GM12872 (cell line): ENCODE measurements around the gene AKNA.

ENCODE experiments used
- TF ChIP-seq, protein P1 (sequence below): IDR thresholded peaks from 3 replicates; pipeline ENCODE4 v1.5.1; 2011; ENCODE audit warnings: low read depth, mild to moderate bottlenecking, low read length, moderate library complexity; ENCODE audit not compliant: insufficient read depth

The AKNA gene

DNA sequence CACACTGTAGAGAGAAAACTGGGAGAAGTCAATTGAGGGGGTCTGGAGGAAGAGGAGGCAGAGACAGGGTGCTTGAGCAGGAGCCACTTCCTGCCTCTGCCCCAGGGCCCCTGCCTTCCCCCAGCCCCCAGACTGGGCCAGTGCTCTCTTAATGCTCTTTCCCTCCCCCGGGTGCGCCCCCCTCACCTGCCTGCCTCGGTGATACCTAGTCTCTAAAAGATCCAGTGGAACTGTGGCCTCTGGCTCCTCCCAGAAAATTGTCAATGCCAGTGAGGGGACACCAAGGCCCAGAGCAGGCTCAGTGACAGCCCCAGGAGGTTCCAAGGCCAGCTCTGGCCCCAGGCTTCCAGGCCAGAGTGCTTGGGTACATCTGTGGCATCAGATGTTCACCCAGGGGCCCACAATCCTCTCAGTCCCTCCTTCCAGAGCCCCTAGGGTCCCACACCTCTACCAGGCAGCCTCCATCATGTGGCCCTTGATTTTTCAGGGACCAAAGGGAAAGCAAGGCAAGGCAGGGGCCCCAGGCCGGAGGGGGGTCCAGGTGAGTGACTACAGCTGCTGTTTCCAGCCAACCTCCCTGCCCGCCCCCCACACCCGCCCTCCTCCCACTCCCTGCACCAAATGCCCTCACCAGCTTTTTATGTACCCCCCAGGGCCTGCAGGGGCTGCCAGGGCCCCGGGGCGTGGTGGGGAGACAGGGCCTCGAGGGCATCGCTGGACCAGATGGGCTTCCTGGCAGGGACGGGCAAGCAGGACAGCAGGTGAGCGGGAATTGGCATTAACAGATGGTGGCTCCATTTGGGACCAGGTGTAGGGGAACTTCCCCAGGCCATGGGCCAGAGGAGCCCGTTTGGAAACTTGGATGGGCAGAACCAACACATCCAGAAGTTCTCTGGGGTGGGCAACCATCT lies 98.0 kb downstream of the AKNA start:
- TF ChIP-seq, protein P1, sequence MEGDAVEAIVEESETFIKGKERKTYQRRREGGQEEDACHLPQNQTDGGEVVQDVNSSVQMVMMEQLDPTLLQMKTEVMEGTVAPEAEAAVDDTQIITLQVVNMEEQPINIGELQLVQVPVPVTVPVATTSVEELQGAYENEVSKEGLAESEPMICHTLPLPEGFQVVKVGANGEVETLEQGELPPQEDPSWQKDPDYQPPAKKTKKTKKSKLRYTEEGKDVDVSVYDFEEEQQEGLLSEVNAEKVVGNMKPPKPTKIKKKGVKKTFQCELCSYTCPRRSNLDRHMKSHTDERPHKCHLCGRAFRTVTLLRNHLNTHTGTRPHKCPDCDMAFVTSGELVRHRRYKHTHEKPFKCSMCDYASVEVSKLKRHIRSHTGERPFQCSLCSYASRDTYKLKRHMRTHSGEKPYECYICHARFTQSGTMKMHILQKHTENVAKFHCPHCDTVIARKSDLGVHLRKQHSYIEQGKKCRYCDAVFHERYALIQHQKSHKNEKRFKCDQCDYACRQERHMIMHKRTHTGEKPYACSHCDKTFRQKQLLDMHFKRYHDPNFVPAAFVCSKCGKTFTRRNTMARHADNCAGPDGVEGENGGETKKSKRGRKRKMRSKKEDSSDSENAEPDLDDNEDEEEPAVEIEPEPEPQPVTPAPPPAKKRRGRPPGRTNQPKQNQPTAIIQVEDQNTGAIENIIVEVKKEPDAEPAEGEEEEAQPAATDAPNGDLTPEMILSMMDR = no peak

DNA sequence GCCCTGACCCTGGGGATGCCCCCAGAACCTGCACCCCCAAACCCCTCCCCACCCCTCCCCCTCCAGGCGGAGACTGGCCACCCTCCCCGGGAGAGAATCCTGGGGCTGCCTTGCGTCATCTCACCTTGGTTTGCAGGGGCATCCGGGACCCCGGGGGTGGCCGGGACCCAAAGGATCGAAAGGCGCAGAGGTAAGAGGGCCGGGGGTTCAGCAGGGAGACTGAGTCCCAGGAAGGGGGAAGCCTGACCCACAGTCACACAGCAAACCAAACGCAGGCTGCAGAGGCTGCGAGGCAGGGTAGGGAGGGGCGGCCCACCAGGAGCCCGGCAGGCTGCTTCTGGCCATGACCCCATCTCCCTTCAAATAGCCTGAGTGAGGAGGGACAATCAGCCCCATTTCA lies 98.7 kb downstream of the AKNA start:
- TF ChIP-seq, protein P1 = no peak

GRCh38 chr9:114288193-114289091 lies 99.3 kb downstream of the AKNA start:
- TF ChIP-seq, protein P1 = no peak

DNA sequence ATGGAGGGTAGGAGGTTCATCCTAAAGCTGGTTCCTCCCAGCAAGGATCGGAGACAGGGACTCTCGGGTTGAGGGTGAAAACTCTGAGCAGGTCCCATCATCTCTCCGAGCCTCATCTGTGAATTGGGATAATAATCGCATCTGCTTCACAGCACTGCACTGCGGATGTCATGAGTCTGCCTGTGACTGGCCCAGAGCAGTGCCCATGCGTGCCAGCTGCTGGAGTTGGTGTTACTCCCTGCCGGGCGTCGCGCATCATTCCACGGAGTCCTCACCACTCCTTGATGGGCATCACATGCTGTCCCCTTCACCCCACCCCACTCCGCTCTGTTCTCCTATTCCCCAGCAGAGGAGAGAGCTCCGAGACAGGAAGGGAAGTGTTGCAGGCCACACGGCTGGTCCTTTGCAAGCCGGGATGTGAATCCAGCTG lies 100.0 kb downstream of the AKNA start:
- TF ChIP-seq, protein P1 = no peak

DNA sequence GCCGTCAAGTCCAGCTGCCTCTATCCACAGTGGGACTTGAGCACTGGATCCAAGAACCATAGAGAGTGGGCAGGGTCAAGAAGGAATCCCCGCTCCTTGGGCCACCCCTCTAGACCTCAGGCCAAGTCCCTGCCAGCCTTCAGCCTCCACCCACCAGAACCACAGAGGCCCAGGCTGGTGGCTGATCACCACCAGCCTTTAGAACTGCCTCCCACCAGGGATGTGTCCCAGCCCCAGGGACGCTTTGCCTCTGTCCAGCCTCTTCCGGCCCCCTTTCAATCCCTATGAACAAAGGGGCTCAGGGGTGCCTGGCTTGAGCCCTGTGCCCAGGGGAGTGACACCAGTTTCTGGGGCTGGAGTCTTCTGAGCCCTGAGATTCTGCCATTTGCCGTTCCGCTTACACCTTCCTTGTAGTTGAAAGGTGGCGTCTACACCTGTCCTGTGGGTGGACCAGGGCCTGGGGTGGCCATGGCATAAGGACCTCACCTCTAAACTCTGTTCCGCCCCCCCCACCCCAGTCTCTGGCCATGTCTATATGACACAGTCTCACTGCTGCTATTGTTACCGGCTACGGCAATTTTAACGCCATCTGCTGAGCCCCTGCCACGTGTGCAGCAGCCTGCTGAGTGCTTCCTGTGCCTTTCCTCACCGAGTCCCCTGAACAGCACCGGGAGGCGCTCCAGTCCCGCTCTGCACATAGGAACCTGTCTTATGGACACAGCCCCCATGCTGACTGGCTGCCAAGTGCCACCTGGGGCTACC lies 100.6 kb downstream of the AKNA start:
- TF ChIP-seq, protein P1 = no peak

DNA sequence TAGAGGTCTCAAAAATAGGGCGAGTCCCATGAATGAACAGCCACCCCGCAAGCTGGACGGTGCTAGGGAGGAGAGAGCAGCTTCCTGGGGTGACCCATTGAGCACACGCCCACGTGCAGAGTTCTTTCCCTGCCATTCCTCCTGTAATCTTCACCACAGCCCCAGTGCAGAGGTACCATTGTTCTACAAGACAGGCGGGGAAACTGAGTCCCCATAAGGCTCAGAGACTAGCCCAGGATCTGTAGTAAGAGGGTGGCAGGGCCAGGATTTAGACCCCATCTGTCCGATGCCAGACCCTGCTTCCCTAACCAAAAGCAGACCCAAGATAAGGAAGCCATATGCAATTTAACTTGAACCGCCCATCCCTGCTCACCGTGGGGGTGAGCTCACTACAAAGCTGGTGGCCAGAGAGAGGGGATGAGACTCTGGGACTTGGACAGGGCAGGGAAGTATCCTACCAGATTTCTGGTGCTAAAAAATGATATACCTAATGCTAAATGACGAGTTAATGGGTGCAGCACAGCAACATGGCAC lies 101.6 kb downstream of the AKNA start:
- TF ChIP-seq, protein P1 = no peak
